ENCODE results near the gene FAM185A. TPM values are rescaled to one million over a fixed set of nuclear protein-coding genes. Genes with fewer than 3 reads are reported as not detected.

FAM185A gene
- total and polyA plus RNA-seq, 2 of the 13 experiments (the other 11 are each of a cell fraction or from before 2014, with no cell fraction given): 5.0 to 11.6 TPM

GRCh38 chr7:102845346-102845745 is 96.5 kb downstream of the FAM185A start (continued):
- TF ChIP-seq HMGXB3 (CRISPR knock-in tag; IDR thresholded peaks at IDR 0.05; ENCODE audit: borderline replicate concordance) (no peak), ATF6 (CRISPR knock-in tag; conservative IDR thresholded peaks at IDR 0.05) (no peak), SP5 (CRISPR knock-in tag; IDR thresholded peaks at IDR 0.05; ENCODE audit: borderline replicate concordance, low read depth) (no peak), ZNF333 (CRISPR knock-in tag; IDR thresholded peaks at IDR 0.05; ENCODE audit: borderline replicate concordance) (no peak), HNRNPL (IDR thresholded peaks at IDR 0.05; ENCODE audit: low read depth, low read length) (no peak), CC2D1A (CRISPR knock-in tag; IDR thresholded peaks at IDR 0.05) (no peak), NRL (CRISPR knock-in tag; IDR thresholded peaks at IDR 0.05; ENCODE audit: borderline replicate concordance) (no peak), MATR3 (CRISPR knock-in tag; IDR thresholded peaks at IDR 0.05) (no peak), TEF (CRISPR knock-in tag; IDR thresholded peaks at IDR 0.05) (no peak), ZNF800 (CRISPR knock-in tag; IDR thresholded peaks at IDR 0.05) (no peak)

Measured in HepG2 (cell line).